ENCODE results near the gene PSMA3.
A peak's percentile ranks its signal among the peaks of the same experiment; 100 is the strongest.
"Not testable (repeated sequence)": the region's sequence is repeated elsewhere in the genome, so short reads cannot be mapped to it uniquely, and the experiment has no call there.

Gene PSMA3

DNA sequence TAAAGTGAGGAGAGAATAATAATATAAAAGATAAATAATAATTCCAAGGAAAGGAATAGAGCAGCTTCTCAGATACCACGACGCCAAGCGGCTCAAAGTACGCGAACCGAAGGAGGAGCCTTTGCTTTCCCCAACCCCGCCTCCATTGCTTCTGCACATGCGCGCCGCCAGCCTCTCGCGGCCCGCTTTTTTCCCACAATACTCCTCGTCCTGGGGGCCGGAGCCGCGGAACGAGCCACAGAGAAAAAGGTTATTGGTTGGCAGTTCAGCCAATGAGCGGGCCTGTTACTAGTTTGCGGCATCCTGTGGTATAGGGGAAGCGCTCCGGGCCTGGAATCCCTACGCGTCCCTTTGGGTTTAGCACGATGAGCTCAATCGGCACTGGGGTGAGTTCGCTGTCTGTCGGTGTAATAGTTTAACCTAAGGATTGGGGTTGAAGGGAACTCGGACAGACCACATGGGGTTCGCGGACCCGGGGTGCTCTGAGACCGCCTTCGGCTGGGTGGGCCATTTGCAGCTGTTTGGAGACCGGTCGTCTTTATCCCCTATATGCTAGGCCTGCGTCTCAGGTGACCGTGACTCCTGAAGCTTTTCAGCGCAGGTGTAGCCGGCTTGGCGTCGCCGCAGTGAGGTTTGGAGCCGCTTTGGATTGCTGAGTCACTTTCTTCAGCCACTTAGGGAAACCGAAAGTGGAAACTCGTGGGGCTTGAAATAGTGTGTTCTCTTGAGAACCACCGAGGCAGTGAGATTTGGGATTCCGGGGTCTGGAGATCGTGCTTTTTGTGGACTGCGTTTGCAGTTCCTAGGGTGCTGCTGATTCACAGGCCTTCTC, at the start of gene PSMA3:
PSMA3 (plus strand) TSS at position 288 of the 832 bp plus-strand sequence; CDS start at position 366, 78 bp downstream.
- peak; percentile 97 for DNase-seq (ENCODE audit: low read depth)

GRCh38 chr14:58196198-58196597, 48.4 kb upstream of the PSMA3 start:
- DNase-seq (ENCODE audit: low read depth), result no peak

DNA sequence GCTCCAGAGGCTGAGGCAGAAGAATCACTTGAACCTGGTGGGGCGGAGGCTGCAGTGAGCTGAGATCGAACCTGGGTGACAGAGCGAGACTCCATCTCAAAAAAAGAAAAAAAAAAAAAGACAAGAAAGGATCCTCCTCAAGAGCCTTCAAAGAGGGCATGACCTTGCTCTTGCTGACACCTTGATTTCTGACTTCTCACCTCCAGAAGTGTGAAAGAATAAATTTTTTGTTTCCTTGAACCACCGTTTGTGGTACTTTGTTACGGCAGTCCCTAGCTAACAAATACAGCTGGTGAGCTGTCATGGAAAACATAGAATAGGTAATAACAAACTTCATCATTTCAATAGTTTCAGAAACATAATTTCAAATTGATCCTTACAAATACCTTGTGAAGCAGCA, 46.6 kb upstream of the PSMA3 start:
- no peak for DNase-seq (ENCODE audit: low read depth)

GRCh38 chr14:58199726-58200479, 44.7 kb upstream of the PSMA3 start, which contains the start of gene ACTR10:
TSS of gene ACTR10 (plus strand) at chr14:58200149. CDS start at chr14:58200218, 69 bp downstream.
- peak; percentile 76 for DNase-seq (ENCODE audit: low read depth)

DNA sequence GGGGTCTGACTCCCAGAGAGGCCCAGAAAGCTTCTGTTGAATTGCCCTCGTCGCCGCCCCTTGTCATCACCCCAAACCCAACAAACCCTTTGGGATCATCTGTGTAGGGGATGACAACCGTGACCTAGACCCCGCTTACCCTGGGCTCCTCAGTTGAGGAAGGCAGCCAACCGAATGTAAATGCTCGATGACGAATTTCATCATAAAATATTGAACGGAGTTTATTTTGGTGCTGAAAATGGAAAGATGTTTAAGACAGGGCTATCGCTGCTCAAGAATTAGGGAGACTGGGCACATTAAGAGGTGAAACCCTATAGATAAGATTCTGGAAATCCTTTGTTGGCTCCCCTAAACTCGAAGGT, 44.2 kb upstream of the PSMA3 start:
- no peak for DNase-seq (ENCODE audit: low read depth)

DNA sequence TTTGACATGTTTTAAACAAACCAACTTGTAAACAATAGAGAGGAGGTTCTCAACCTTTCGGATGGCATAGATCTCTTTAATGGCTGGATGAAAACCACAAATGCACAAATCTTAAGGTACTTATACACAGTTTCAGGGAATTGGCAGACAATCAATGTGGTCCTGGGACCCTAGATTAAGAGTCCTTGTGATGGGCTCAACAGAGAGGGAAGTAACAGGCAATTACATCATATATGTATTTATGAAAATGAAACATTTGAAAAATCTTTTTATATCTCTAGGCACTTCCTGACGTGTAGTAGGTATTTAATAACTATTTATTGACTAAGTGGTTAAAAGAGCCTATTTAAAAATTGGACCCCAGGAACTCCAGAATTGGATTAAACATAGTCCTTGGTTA, 43.8 kb upstream of the PSMA3 start:
- DNase-seq (ENCODE audit: low read depth), result no peak

GRCh38 chr14:58213176-58213575, 31.5 kb upstream of the PSMA3 start:
- no peak for DNase-seq (ENCODE audit: low read depth)

DNA sequence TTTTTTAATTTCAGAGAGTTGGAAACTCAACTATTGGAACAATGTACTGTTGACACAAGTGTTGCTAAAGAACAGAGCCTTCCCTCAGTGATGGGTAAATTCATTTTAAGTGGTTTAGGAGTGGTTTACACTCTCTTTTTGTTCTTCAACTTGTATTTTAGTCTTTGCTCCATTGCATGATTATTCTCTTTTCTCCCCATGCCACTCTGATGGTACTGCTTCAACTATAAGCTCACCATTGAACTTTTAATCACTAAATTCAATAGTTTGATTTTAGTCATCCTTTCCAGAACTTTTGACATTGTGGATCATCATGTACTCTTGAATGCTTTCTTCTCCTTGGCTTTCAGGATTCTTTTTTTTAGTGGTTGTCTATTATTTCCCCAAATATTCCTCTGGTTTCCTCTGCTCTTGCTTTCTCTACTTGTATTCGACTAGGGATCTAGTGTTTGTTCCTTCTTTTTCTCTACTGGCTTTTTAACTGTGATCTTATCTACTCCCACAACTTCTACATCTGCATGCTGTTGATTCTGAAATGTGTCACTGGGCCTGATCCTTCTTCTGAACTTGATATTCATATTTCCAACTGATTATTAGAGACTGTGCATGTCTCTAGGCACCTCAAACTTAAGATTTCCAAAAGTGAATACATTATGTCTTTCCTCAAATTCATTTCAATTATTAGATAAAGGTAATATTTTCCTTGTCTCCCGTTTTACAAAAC, 29.3 kb upstream of the PSMA3 start:
- DNase-seq (ENCODE audit: low read depth), result no peak

DNA sequence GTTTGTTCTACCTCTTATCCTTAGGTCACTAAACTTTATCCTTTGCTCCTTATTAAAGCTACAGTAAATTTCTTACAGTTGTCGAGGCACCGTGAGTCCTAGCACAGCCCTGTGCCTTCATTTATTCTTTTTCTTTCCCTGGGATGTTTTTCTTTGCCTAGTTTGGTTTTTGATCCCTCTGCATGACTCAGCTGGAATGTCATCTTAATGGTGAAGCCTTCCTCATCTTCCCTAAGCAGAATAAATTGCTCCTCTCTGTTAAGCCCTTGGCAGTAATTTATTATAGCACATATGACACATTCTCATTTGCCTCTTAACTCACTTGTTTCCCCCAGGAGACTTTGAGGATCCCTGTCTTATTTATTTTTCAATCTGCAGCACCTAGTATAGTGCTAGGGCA, 28.1 kb upstream of the PSMA3 start:
- DNase-seq (ENCODE audit: low read depth), result no peak

- no peak for DNase-seq (ENCODE audit: low read depth)
Observed at GRCh38 chr14:58227096-58227819, 17.4 kb upstream of the PSMA3 start.

DNA sequence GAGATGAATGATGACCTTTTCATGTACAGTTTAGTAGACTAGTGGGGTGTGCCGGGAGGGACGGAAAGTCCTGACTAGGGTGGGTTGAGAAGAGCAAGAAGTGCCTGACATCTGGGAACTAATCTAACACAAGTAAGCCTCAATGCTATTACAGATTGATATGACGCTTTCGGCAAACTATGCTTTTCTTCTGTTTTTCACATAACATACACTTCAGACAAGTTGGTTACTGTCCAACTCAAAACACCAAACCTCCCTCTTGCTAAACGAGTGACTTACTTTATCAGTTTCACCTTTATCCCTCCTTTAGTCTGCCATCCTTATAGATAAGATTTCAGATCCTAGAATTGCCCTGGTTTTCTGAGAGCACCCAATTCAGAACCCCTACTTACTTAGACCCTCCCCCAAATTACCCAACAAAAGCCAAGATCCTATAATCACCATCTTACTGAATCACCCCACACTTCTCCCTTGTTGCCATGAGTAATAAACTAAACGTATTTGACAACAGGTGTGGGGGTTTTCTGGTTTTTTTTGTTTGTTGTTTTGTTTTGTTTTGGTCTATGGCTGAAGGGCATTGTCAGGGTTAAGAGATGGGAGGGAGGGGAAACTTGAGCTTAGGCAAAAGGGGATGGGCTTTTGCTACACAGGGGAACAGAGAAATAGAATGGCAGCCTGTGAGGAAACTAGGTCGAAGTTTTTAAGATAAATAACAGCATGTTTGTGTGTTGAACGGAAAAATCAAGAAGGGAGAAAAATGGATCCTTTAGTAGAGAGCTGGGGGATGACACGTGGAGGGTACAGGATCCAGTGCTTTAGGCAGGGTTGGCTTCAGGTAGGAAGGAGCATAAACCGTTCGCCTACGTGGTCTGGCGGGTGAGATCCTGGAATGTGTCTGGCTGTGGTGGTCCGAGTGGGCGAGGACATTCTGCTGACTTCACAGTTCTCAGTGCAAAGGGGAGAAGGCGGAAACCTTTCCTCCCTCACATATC, 6.1 kb upstream of the PSMA3 start:
- DNase-seq (ENCODE audit: low read depth), result no peak

GRCh38 chr14:58239244-58240195, 5.1 kb upstream of the PSMA3 start:
- peak; percentile 80 for DNase-seq (ENCODE audit: low read depth)

- DNase-seq (ENCODE audit: low read depth), result no peak
Observed at GRCh38 chr14:58243790-58244555, 670 bp upstream of the PSMA3 start.

GRCh38 chr14:58245562-58245961, 919 bp downstream of the PSMA3 start:
- no peak for DNase-seq (ENCODE audit: low read depth)

- no peak for DNase-seq (ENCODE audit: low read depth)
Observed at GRCh38 chr14:58249611-58250010, 5.0 kb downstream of the PSMA3 start.

DNA sequence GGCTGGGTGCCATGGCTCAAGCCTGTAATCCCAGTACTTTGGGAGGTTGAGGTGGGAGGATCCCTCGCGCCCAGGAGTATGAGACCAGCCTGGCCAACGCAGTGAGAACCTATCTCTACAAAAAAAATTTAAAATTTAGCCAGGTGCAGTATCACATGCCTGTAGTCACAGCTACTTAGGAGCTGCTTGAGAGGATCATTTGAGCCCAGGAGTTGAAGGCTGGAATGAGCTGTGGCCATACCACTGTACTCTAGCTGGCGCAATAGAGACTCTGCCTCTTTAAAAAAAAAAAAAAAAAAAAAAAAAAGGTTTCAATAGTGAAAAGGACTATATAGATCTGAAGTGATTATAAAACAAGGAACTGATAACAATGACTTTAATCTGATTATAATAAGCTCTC, 13.5 kb downstream of the PSMA3 start:
- no peak for DNase-seq (ENCODE audit: low read depth)

DNA sequence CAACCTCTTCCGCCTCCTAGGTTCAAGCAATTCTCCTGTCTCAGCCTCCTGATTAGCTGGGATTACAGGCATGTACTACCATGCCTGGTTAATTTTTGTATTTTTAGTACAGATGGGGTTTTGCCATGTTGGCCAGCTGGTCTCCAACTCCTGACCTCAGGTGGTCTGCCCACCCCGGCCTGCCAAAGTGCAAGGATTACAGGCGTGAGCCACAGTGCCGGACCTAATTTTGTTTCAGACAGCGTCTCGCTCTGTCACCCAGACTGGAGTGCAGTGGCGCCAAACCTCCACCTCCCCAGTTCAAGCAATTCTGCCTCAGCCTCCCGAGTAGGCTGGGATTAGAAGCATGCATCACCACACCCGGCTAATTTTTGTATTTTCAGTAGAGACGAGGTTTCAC, 17.4 kb downstream of the PSMA3 start:
- DNase-seq (ENCODE audit: low read depth), result not testable (repeated sequence)

DNA sequence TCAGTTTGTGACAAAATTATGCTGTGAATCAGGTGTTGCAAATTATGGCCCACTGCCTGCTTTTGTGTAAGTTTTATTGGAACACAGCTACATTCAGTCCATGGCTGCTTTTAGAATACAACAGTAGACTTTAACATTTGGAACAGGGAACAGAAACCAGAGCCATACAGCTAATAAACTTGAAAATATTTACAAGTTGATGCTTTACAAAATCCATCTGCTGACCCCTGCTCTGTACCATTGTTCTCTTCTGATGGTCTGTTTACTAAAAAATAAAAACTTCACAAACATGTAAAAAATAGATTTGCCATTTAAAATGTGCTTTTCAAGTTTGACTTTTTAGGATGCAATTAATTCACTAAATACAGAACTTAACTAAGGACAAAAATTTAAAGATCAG, 20.8 kb downstream of the PSMA3 start:
- no peak for DNase-seq (ENCODE audit: low read depth)

DNA sequence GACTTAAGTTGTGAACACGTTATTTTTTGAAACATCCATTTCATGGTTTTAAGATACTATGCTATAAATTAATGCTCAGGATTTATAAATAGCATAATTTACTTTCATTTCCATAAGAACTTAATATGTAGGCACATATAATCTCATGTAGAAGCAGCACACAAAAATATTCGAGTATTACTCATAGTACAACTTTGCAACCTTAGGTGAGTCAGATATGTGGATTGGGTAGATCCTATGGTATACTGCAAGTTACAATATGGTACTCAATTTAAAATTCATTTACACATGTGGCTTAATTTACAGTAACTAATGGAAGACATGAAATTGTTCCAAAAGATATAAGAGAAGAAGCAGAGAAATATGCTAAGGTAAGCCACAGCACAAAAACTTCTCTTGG, 26.0 kb downstream of the PSMA3 start:
- DNase-seq (ENCODE audit: low read depth), result no peak
